Stimulated activated CD8-positive, alpha-beta memory T cell treated with anti-CD3 and anti-CD28 coated beads, Interleukin-7, amount 100 ng/mL, for 48 hours (primary cell): ENCODE measurements around the gene ABCG1.

Source experiments
- DNase-seq, 2 donors: peaks; one replicate each; pipeline ENCODE4 v3.0.0-alpha.2; 2020; ENCODE audit warnings: low read depth in 1 of 2; ENCODE audit errors: extremely low read depth in 1 of 2

The ABCG1 gene

GRCh38 chr21:42303443-42303842, 84.5 kb downstream of the ABCG1 start:
- no peak for DNase-seq

GRCh38 chr21:42304556-42305454, 85.9 kb downstream of the ABCG1 start:
- DNase-seq, result no peak

DNA sequence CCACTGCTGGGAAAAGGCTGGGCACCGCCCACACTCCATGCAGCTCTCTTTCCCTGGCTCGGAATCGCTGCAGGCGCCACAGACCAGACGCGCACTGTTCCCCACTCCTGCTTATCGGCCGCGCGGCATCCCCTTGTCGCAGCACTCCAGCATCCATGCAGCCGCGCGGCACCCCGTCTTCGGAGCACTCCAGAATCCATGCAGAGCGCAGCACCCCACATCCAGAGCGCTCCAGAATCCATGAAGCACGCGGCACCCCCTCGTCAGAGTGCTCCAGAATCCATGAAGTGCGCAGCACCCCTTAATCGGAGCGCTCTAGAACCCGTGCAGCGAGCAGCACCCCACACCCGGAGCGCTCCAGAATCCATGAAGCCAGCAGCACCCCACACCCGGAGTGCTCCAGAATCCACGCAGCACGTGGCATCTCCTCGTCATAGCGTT, 86.8 kb downstream of the ABCG1 start:
- no peak for DNase-seq

- DNase-seq, result no peak
Observed at GRCh38 chr21:42306366-42307035, 87.6 kb downstream of the ABCG1 start.

GRCh38 chr21:42307106-42307505, 88.2 kb downstream of the ABCG1 start:
- DNase-seq, result no peak

- DNase-seq, result no peak
Observed at GRCh38 chr21:42308161-42308913, 89.4 kb downstream of the ABCG1 start.

- no peak for DNase-seq
Observed at GRCh38 chr21:42308914-42309752, 90.2 kb downstream of the ABCG1 start.

- peak; percentile 36 for DNase-seq
Observed at GRCh38 chr21:42309753-42310213, 90.8 kb downstream of the ABCG1 start.

- DNase-seq, result no peak
Observed at GRCh38 chr21:42310411-42311001, 91.6 kb downstream of the ABCG1 start.

GRCh38 chr21:42311160-42311559, 92.2 kb downstream of the ABCG1 start:
- DNase-seq, result no peak

- no peak for DNase-seq
Observed at GRCh38 chr21:42311816-42312625, 93.1 kb downstream of the ABCG1 start.

- DNase-seq, result no peak
Observed at GRCh38 chr21:42312626-42313104, 93.7 kb downstream of the ABCG1 start.

GRCh38 chr21:42313501-42313969, 94.6 kb downstream of the ABCG1 start:
- no peak for DNase-seq

DNA sequence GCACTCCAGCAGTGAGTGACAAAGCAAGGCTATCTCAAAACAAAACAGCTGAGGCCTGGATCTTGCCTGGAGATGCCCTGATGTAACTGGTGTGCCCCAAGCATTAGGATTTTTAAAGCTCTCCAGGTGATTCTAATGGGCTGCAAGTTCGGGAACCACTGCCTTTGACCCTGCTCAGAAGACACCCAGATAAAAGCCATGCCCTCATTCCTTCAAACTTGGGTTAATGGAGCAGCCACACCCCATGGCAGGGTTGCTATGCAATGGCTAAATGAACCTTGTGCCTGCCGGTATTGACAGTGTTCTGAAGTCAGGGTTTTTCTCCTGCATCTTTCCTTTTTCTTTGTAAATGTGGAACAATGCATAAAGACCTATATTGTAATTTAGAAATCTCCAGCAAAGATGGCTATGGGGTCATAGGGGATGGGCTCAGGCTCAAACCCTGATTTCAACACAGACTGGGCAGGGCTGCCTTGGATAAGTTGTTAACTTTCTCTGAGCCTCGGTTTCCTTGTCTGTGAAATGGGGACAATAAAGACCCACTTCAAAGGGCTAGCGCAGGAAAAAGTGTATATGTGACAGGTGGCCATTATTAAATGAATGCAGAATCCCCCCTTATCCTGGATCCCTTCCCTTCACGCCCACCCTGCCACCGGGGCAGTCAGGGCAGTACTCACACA, 95.8 kb downstream of the ABCG1 start:
- no peak for DNase-seq

- DNase-seq, result no peak
Observed at GRCh38 chr21:42315296-42315891, 96.5 kb downstream of the ABCG1 start, which contains the start of gene TFF3. TSS of gene TFF3 (minus strand) at chr21:42315409. CDS start at chr21:42315374, 35 bp downstream.

- DNase-seq, result no peak
Observed at GRCh38 chr21:42316891-42317290, 98.0 kb downstream of the ABCG1 start.

GRCh38 chr21:42317341-42317741, 98.4 kb downstream of the ABCG1 start:
- no peak for DNase-seq
